Fibroblast of lung (primary cell): ENCODE results near the gene AK4. TPM values are rescaled to one million over a fixed set of nuclear protein-coding genes. Genes with fewer than 3 reads are reported as not detected.

Source experiments
- DNase-seq, 2 donors: peaks; one replicate each; pipeline versions ENCODE4 v3.0.0 to v3.0.0-alpha.2; 2010; ENCODE audit warnings: low read depth in 2 of 2
- H2AFZ ChIP-seq: 2 replicates; pipeline ENCODE4 v1.5.1; 2012; ENCODE audit warnings: low read length, control low read depth, inconsistent platforms
- H3K27ac ChIP-seq: 2 replicates; pipeline ENCODE4 v1.5.1; 2011; ENCODE audit warnings: low read length, control low read depth; ENCODE audit not compliant: insufficient read depth
- H3K27me3 ChIP-seq: 2 replicates; pipeline ENCODE4 v1.5.1; 2011; ENCODE audit warnings: mild to moderate bottlenecking, low read length; ENCODE audit not compliant: control insufficient read depth, insufficient read depth
- H3K36me3 ChIP-seq: 2 replicates; pipeline ENCODE4 v1.5.1; 2011; ENCODE audit warnings: low read length; ENCODE audit not compliant: control insufficient read depth, insufficient read depth
- H3K4me1 ChIP-seq: 2 replicates; pipeline ENCODE4 v1.5.1; 2011; ENCODE audit warnings: low read length; ENCODE audit not compliant: control insufficient read depth, insufficient read depth; ENCODE audit errors: extremely low read depth
- H3K4me2 ChIP-seq: 2 replicates; pipeline ENCODE4 v1.5.1; 2011; ENCODE audit warnings: low read length, control low read depth; ENCODE audit not compliant: insufficient read depth; ENCODE audit errors: extremely low read depth
- H3K4me3 ChIP-seq, 4 experiments: fragments of 200-600 bp in 1 of 4; sonication (generic) in 1 of 4; replicated peaks in 1 of 4; 2 replicates each; pipeline ENCODE4 v1.5.1; 2011 to 2016; ENCODE audit warnings: low read length in 4 of 4, low read depth in 3 of 4, mild to moderate bottlenecking in 3 of 4, control low read depth in 2 of 4, inconsistent platforms in 1 of 4, mixed read lengths in 1 of 4; ENCODE audit not compliant: insufficient read depth in 1 of 4; ENCODE audit errors: control extremely low read depth in 1 of 4
- H3K79me2 ChIP-seq: 2 replicates; pipeline ENCODE4 v1.5.1; 2012; ENCODE audit warnings: mild to moderate bottlenecking, low read length, inconsistent platforms; ENCODE audit not compliant: control insufficient read depth, insufficient read depth
- H3K9ac ChIP-seq: 2 replicates; pipeline ENCODE4 v1.5.1; 2011; ENCODE audit warnings: mild to moderate bottlenecking, low read length, control low read depth; ENCODE audit not compliant: insufficient read depth
- H3K9me3 ChIP-seq: 2 replicates; pipeline ENCODE4 v1.5.1; 2012; ENCODE audit warnings: low read depth, low read length; ENCODE audit not compliant: control insufficient read depth, insufficient read depth
- H4K20me1 ChIP-seq: 2 replicates; pipeline ENCODE4 v1.5.1; 2011; ENCODE audit warnings: low read length; ENCODE audit not compliant: control insufficient read depth, insufficient read depth; ENCODE audit errors: extremely low read depth
- EZH2 ChIP-seq: IDR thresholded peaks from 2 replicates; pipeline ENCODE4 v1.5.1; 2012; ENCODE audit warnings: low read length, control low read depth, mild to moderate bottlenecking; ENCODE audit errors: missing control alignments
- polyA plus RNA-seq, 2 donors: library from polyadenylated mRNA; depleted of rRNA in 1 of 2; stranded (reverse) in 1 of 2; unstranded in 1 of 2; fragments of >200 nt; gene quantifications; 2 replicates each; pipeline ENCODE4 v1.2.1, GENCODE V29; 2011 to 2012; ENCODE audit warnings: missing spikeins in 1 of 2
- total RNA-seq: library from RNA; depleted of rRNA; stranded (reverse); fragments of >200 nt; gene quantifications from 2 replicates; pipeline ENCODE4 v1.2.1, GENCODE V29; 2014
- TF ChIP-seq, protein P1 (sequence below), 2 donors: IDR thresholded peaks in 1 of 2; conservative IDR thresholded peaks in 1 of 2; 1 replicate in 1 of 2; 2 replicates in 1 of 2; pipeline ENCODE4 v1.5.1; 2011 to 2012; ENCODE audit warnings: low read length in 2 of 2, control low read depth in 1 of 2, inconsistent platforms in 1 of 2, low read depth in 1 of 2, mild to moderate bottlenecking in 1 of 2

The AK4 gene
- total and polyA plus RNA-seq, 2 donors (not counting 1 experiment from before 2014, with no cell fraction given), result 6.3 to 49.3 TPM

DNA sequence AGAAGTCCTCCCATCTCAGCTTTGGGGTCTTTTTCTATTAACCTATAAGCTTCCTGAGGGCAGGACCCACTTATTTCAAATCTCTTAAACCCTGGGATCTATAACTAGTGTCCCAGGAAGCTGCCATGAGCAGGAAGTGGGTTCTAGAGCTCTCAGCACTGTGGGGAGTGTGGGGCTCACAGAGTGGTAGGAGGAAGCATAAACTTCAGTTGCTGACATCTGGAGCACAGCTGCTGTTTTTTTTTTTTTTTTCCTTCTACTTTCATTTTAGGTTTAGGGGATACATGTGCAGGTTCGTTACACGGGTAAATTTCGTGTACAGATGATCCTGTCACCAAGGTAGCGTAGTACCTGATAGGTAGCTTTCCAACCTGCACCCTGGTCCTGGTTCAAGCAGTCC lies 59.3 kb downstream of the AK4 start:
- no peaks in the 10 kb centered on the region for H4K20me1 ChIP-seq
- H3K4me2 ChIP-seq, result no peak overlapping the region
- no peaks in the 10 kb centered on the region for H3K79me2 ChIP-seq
- peak in 1 of 2 donors; percentile 9 for DNase-seq
- no peak for TF ChIP-seq EZH2
- TF ChIP-seq, protein P1, sequence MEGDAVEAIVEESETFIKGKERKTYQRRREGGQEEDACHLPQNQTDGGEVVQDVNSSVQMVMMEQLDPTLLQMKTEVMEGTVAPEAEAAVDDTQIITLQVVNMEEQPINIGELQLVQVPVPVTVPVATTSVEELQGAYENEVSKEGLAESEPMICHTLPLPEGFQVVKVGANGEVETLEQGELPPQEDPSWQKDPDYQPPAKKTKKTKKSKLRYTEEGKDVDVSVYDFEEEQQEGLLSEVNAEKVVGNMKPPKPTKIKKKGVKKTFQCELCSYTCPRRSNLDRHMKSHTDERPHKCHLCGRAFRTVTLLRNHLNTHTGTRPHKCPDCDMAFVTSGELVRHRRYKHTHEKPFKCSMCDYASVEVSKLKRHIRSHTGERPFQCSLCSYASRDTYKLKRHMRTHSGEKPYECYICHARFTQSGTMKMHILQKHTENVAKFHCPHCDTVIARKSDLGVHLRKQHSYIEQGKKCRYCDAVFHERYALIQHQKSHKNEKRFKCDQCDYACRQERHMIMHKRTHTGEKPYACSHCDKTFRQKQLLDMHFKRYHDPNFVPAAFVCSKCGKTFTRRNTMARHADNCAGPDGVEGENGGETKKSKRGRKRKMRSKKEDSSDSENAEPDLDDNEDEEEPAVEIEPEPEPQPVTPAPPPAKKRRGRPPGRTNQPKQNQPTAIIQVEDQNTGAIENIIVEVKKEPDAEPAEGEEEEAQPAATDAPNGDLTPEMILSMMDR (conservative IDR thresholded peaks at IDR 0.05 in 1 of 2, IDR thresholded peaks at IDR 0.05 in 1 of 2; ENCODE audit: low read depth in 1 of 2, low read length in 2 of 2), result no peak
- no peaks in the 10 kb centered on the region for H3K9me3 ChIP-seq
- no peak overlapping the region for H3K4me3 ChIP-seq
- H2AFZ ChIP-seq, result no peak overlapping the region
- H3K36me3 ChIP-seq, result no peaks in the 10 kb centered on the region
- no peaks in the 10 kb centered on the region for H3K4me1 ChIP-seq
- H3K9ac ChIP-seq, result no peak overlapping the region
- no peak overlapping the region for H3K27ac ChIP-seq
- H3K27me3 ChIP-seq, result no peaks in the 10 kb centered on the region

DNA sequence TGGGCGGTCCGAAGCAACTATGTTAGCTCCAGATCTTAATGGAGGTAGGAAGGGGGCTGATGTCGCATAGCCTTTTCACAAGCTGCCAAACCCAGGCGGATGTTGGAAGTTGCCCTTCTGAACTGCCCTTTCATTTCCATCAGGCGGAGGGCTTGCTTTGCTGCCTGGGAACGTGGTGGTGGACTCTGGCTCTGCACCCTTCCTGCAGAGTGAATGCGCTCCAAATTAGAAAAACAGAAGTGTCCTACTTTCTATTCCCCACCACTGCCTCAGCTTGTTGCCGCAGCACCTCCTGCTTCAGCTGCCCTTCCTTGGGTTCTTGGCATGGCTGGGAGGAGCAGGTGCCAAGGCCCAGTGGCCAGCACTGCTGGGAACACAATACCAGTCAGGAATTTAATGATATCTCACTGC lies 60.6 kb downstream of the AK4 start:
- H3K27ac ChIP-seq, result no peak overlapping the region
- no peaks in the 10 kb centered on the region for H3K27me3 ChIP-seq
- TF ChIP-seq, protein P1 (conservative IDR thresholded peaks at IDR 0.05 in 1 of 2, IDR thresholded peaks at IDR 0.05 in 1 of 2; ENCODE audit: low read depth in 1 of 2, low read length in 2 of 2), result no peak
- no peak for TF ChIP-seq EZH2
- H3K4me2 ChIP-seq, result no peak overlapping the region
- no peak for DNase-seq
- no peak overlapping the region for H3K4me3 ChIP-seq
- H4K20me1 ChIP-seq, result no peaks in the 10 kb centered on the region
- H3K9ac ChIP-seq, result no peak overlapping the region
- H3K79me2 ChIP-seq, result no peaks in the 10 kb centered on the region
- H2AFZ ChIP-seq, result no peak overlapping the region
- no peaks in the 10 kb centered on the region for H3K4me1 ChIP-seq
- H3K9me3 ChIP-seq, result no peaks in the 10 kb centered on the region
- H3K36me3 ChIP-seq, result no peaks in the 10 kb centered on the region

DNA sequence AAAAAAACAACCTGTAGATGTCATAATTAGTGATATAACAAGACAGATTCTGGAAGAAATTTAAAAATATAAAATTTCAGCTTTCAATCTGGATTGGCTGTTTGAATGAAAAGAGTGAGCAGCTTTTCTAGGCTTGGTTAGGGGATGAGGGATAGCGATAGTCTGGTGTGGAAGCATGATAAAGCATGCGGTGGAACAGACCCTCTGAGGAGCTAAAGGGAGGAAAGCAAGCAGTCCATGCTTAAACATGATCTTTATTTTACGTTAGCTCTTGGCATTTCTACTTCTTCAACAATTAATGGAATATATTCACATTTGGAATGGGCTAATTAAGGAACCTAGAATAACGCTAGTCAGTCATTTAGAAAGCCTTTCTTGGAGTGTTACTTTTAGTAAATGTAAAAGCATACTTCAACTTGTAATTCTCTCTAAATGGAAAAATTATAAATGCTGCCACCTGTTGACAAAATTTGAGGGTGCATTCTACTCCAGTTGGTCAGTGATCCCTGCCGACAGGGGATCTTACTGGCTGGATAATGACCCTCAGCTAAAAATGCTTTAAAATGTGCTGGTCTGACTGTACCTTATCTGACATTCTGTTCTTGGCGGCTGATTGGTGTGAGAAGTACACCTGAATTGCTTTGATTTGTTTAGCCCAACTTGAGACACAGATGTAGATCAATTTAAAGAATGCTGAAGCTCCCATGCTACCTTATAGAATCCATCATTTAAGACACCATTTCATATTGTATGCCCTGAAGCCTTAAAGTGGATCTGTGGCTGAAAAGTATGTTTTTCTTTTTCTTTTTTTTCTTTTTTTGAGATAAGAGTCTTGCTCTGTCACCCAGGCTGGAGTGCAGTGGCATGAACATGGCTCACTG lies 61.2 kb downstream of the AK4 start:
- no peaks in the 10 kb centered on the region for H3K36me3 ChIP-seq
- H3K4me3 ChIP-seq, result no peak overlapping the region
- no peaks in the 10 kb centered on the region for H3K27me3 ChIP-seq
- H3K27ac ChIP-seq, result no peak overlapping the region
- DNase-seq, result peak; percentile 30 to 65
- TF ChIP-seq EZH2, result no peak
- TF ChIP-seq, protein P1 (conservative IDR thresholded peaks at IDR 0.05 in 1 of 2, IDR thresholded peaks at IDR 0.05 in 1 of 2; ENCODE audit: low read depth in 1 of 2, low read length in 2 of 2), result peak; percentile 58 to 69
- no peaks in the 10 kb centered on the region for H3K79me2 ChIP-seq
- H4K20me1 ChIP-seq, result no peaks in the 10 kb centered on the region
- H3K9ac ChIP-seq, result no peak overlapping the region
- H3K9me3 ChIP-seq, result no peaks in the 10 kb centered on the region
- H3K4me1 ChIP-seq, result no peaks in the 10 kb centered on the region
- no peak overlapping the region for H3K4me2 ChIP-seq
- H2AFZ ChIP-seq, result no peak overlapping the region
